Panc1 (cell line): Measurements from ENCODE around the gene SCAF11. TPM values are rescaled to one million over a fixed set of nuclear protein-coding genes. Genes with fewer than 3 reads are reported as not detected.

Experiments
- ATAC-seq: fragments of 200-7000 bp; cut with Tn5 transposase; 2 replicates; pipeline ENCODE4 v1.9.1; 2020; ENCODE audit warnings: mild to moderate bottlenecking, moderate library complexity
- BruUV-seq: library from RNA; stranded (reverse); fragments of 400-500 nt; replicated peaks from 2 replicates; lab custom pipeline; 2021; lab: Mats Ljungman, UMichigan
- CTCF ChIA-PET: fragments of 300-600 bp; sonication (Branson Sonifier 250); formaldehyde crosslinking; loops from one replicate; lab custom pipeline; 2022; ENCODE audit warnings: antibody characterized with exemption; lab: Charles Lee
- POLR2A ChIA-PET: fragments of 300-600 bp; sonication (Branson Sonifier 250); formaldehyde crosslinking; loops from one replicate; lab custom pipeline; 2022; ENCODE audit warnings: antibody characterized with exemption; lab: Charles Lee
- DNase-seq: peaks from one replicate; pipeline ENCODE4 v3.0.0-alpha.2; 2010; ENCODE audit warnings: low read depth, low spot score
- H3K27ac ChIP-seq: 2 replicates; pipeline ENCODE4 v1.5.1; 2011; ENCODE audit warnings: mild to moderate bottlenecking, low read length, inconsistent platforms
- H3K27me3 ChIP-seq: fragments of 200-500 bp; sonication (Bioruptor generic); 2 replicates; pipeline ENCODE4 v1.6.0; 2014; ENCODE audit warnings: low read length, inconsistent platforms; ENCODE audit not compliant: control insufficient read depth, insufficient read depth
- H3K36me3 ChIP-seq: fragments of 200-500 bp; sonication (Bioruptor generic); 2 replicates; pipeline ENCODE4 v1.5.1; 2014; ENCODE audit warnings: inconsistent platforms, mild to moderate bottlenecking, low read length, moderate library complexity; ENCODE audit not compliant: control insufficient read depth, insufficient read depth
- H3K4me1 ChIP-seq: 2 replicates; pipeline ENCODE4 v1.5.1; 2011; ENCODE audit warnings: inconsistent platforms, mild to moderate bottlenecking, low read length, moderate library complexity; ENCODE audit not compliant: control insufficient read depth, insufficient read depth
- H3K4me3 ChIP-seq, 2 experiments: 2 replicates each; pipeline ENCODE4 v1.5.1; 2011 to 2012; ENCODE audit warnings: low read depth in 2 of 2, low read length in 2 of 2, mild to moderate bottlenecking in 2 of 2, inconsistent platforms in 1 of 2, moderate library complexity in 1 of 2
- H3K9me3 ChIP-seq: fragments of 200-500 bp; sonication (Bioruptor generic); 2 replicates; pipeline ENCODE4 v1.5.1; 2014; ENCODE audit warnings: low read depth, mild to moderate bottlenecking, inconsistent platforms, low read length, moderate library complexity; ENCODE audit not compliant: control insufficient read depth, insufficient read depth
- POLR2AphosphoS5 ChIP-seq: IDR thresholded peaks from 2 replicates; pipeline ENCODE4 v1.6.1; 2012; ENCODE audit warnings: mild to moderate bottlenecking, low read depth, low read length, moderate library complexity
- SIN3A ChIP-seq: IDR thresholded peaks from 2 replicates; pipeline ENCODE4 v1.6.1; 2012; ENCODE audit warnings: low read depth, mild to moderate bottlenecking, low read length, moderate library complexity, borderline replicate concordance; ENCODE audit not compliant: insufficient read depth
- TCF7L2 ChIP-seq: IDR thresholded peaks from 2 replicates; pipeline ENCODE4 v1.6.1; 2011; ENCODE audit warnings: mild to moderate bottlenecking, low read depth, low read length, inconsistent platforms
- in situ Hi-C: cut with HindIII; loops from 2 replicates; pipeline ENCODE4 v1.10.0; 2016; ENCODE audit warnings: low sequenced_read_pairs, low pct_unique_long_range_greater_than_20kb
- intact Hi-C: fragments of 100-400 bp; cut with micrococcal nuclease; formaldehyde crosslinking; loops from one replicate; pipeline ENCODE4 v1.10.0; 2022; ENCODE audit not compliant: unreplicated experiment
- total RNA-seq: library from RNA; stranded (reverse); gene quantifications from one replicate; pipeline ENCODE4 v1.2.1, GENCODE V29; 2021; ENCODE audit not compliant: unreplicated experiment
- TF ChIP-seq, protein P1 (sequence below): fragments of 450-650 bp; IDR thresholded peaks from 2 replicates; pipeline ENCODE4 v1.5.1; 2017; ENCODE audit warnings: mild to moderate bottlenecking
- TF ChIP-seq, protein P2 (sequence below), 2 experiments: IDR thresholded peaks; 2 replicates each; pipeline ENCODE4 v1.6.1; 2011 to 2012; ENCODE audit warnings: low read depth in 2 of 2, control low read depth in 1 of 2, low read length in 1 of 2, mild to moderate bottlenecking in 1 of 2, moderate library complexity in 1 of 2; ENCODE audit not compliant: insufficient read depth in 1 of 2

The SCAF11 gene
- total RNA-seq, 1 experiment from 2014 or later, result 98.3 TPM

DNA sequence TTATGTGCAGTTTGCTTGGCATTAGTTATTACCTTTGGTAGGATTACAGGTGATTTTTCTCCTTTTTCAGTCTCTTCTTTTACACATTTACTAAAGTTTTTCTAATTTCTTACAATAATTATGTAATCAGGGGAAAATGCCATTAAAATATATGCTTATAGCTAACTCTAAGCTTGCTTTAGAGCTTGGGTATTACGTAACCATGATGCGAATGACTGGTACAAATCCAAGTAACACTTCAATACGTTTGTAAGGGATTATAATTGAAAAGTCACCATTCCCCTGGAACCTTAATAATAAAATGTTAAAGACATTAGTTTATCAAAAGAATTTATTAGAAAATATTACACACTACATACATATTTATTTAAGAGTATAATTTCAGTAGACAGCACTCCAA is 71.6 kb downstream of the SCAF11 start:
- POLR2A ChIA-PET, result no interaction called here
- no peak for ATAC-seq
- in situ Hi-C loops, result no loop called here

DNA sequence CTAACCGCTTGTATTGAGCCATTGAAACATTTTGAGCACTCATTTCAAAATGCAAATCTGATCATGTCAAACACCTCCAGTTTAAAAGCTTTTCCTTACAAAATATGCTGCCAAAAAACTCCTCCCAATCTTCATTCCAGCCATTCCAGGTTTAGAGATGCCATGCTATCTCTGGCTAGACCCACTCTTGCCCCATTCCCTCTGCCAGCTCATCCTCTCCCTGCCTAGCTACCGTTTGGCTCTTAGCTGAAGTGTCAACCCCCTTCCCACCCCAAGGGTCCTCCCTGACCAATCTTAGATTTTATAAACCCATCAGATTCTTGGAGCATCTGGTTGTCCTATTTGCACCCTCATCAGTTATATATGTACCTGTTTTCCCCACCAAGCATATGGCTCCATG is 75.0 kb downstream of the SCAF11 start:
- no peak overlapping the region for H3K4me3 ChIP-seq
- TF ChIP-seq, protein P1, sequence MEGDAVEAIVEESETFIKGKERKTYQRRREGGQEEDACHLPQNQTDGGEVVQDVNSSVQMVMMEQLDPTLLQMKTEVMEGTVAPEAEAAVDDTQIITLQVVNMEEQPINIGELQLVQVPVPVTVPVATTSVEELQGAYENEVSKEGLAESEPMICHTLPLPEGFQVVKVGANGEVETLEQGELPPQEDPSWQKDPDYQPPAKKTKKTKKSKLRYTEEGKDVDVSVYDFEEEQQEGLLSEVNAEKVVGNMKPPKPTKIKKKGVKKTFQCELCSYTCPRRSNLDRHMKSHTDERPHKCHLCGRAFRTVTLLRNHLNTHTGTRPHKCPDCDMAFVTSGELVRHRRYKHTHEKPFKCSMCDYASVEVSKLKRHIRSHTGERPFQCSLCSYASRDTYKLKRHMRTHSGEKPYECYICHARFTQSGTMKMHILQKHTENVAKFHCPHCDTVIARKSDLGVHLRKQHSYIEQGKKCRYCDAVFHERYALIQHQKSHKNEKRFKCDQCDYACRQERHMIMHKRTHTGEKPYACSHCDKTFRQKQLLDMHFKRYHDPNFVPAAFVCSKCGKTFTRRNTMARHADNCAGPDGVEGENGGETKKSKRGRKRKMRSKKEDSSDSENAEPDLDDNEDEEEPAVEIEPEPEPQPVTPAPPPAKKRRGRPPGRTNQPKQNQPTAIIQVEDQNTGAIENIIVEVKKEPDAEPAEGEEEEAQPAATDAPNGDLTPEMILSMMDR, result no peak
- TF ChIP-seq SIN3A, result no peak
- no peaks in the 10 kb centered on the region for H3K9me3 ChIP-seq
- in situ Hi-C loops (no loop called here), intact Hi-C loops (no loop called here)
- POLR2A ChIA-PET, result no interaction called here
- 0 out of 2 replicates have a peak, but pooled peaks cover 2% of the 10 kb centered on the region for H3K36me3 ChIP-seq
- DNase-seq (no peak), ATAC-seq (no peak)
- CTCF ChIA-PET, result no interaction called here
- BruUV-seq, result no TSS peak
- H3K4me1 ChIP-seq, result no peaks in the 10 kb centered on the region
- no peaks in the 10 kb centered on the region for H3K27me3 ChIP-seq
- no peak overlapping the region for H3K27ac ChIP-seq

More for the DNA sequence above, 71.6 kb downstream of the SCAF11 start:
- Histone ChIP-seq H3K36me3 (peaks cover 17% of the 10 kb centered on the region), H3K27me3 (no peaks in the 10 kb centered on the region), H3K4me1 (no peaks in the 10 kb centered on the region), H3K9me3 (no peaks in the 10 kb centered on the region), H3K4me3 (no peak overlapping the region), H3K27ac (no peak overlapping the region)
- BruUV-seq, result no TSS peak
- intact Hi-C loops, result no loop called here
- DNase-seq, result no peak
- CTCF ChIA-PET, result no interaction called here
- TF ChIP-seq, protein P2, sequence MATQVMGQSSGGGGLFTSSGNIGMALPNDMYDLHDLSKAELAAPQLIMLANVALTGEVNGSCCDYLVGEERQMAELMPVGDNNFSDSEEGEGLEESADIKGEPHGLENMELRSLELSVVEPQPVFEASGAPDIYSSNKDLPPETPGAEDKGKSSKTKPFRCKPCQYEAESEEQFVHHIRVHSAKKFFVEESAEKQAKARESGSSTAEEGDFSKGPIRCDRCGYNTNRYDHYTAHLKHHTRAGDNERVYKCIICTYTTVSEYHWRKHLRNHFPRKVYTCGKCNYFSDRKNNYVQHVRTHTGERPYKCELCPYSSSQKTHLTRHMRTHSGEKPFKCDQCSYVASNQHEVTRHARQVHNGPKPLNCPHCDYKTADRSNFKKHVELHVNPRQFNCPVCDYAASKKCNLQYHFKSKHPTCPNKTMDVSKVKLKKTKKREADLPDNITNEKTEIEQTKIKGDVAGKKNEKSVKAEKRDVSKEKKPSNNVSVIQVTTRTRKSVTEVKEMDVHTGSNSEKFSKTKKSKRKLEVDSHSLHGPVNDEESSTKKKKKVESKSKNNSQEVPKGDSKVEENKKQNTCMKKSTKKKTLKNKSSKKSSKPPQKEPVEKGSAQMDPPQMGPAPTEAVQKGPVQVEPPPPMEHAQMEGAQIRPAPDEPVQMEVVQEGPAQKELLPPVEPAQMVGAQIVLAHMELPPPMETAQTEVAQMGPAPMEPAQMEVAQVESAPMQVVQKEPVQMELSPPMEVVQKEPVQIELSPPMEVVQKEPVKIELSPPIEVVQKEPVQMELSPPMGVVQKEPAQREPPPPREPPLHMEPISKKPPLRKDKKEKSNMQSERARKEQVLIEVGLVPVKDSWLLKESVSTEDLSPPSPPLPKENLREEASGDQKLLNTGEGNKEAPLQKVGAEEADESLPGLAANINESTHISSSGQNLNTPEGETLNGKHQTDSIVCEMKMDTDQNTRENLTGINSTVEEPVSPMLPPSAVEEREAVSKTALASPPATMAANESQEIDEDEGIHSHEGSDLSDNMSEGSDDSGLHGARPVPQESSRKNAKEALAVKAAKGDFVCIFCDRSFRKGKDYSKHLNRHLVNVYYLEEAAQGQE (IDR thresholded peaks at IDR 0.05; ENCODE audit: insufficient read depth in 1 of 2, low read depth in 2 of 2, low read length in 1 of 2), result no peak
- no peak for TF ChIP-seq SIN3A
- TF ChIP-seq, protein P1, result no peak
- no peak for TF ChIP-seq POLR2AphosphoS5
- no peak for TF ChIP-seq TCF7L2
